Endothelial cell of umbilical vein (primary cell): Measurements from ENCODE around the gene ZPBP2. TPM values are rescaled to one million over a fixed set of nuclear protein-coding genes. Genes with fewer than 3 reads are reported as not detected.

Source experiments
- BruUV-seq: library from RNA; stranded (reverse); fragments of 400-500 nt; replicated peaks from 2 replicates; lab custom pipeline; 2021; lab: Mats Ljungman, UMichigan
- CTCF ChIA-PET: fragments of 300-600, 350-600 bp; sonication (Branson Sonifier 250); formaldehyde crosslinking; loops from one replicate; lab custom pipeline; 2021; ENCODE audit warnings: antibody characterized with exemption, inconsistent platforms; lab: Charles Lee
- POLR2A ChIA-PET: fragments of 300-600, 350-600 bp; sonication (Branson Sonifier 250); formaldehyde crosslinking; loops from one replicate; lab custom pipeline; 2021; ENCODE audit warnings: antibody characterized with exemption, inconsistent platforms; lab: Charles Lee
- DNase-seq: peaks from one replicate; pipeline ENCODE4 v3.0.0-alpha.2; 2011; ENCODE audit warnings: low read depth, low spot score
- FAIRE-seq: peaks from 2 replicates; lab custom pipeline; 2011; peaks lifted over from hg19 to GRCh38; lab: Jason Lieb, UNC
- H2AFZ ChIP-seq: 2 replicates; pipeline ENCODE4 v1.6.0; 2012; ENCODE audit warnings: low read depth, low read length, control low read depth, inconsistent platforms
- H3K27ac ChIP-seq: 2 replicates; pipeline ENCODE4 v1.5.1; 2011; ENCODE audit warnings: low read depth, mild to moderate bottlenecking, control low read depth, low read length, moderate library complexity; ENCODE audit not compliant: insufficient read depth
- H3K27me3 ChIP-seq, 2 experiments: 2 replicates each; pipeline versions ENCODE4 v1.6.0 to v1.6.1; 2011; ENCODE audit warnings: low read length in 2 of 2, mixed read lengths in 1 of 2; ENCODE audit not compliant: control insufficient read depth in 2 of 2, insufficient read depth in 2 of 2
- H3K36me3 ChIP-seq, 2 experiments: 2 replicates in 1 of 2; 3 replicates in 1 of 2; pipeline ENCODE4 v1.5.1; 2011; ENCODE audit warnings: low read length in 2 of 2, mild to moderate bottlenecking in 1 of 2, moderate library complexity in 1 of 2; ENCODE audit not compliant: control insufficient read depth in 2 of 2, insufficient read depth in 2 of 2; ENCODE audit errors: extremely low read depth in 1 of 2
- H3K4me1 ChIP-seq: 3 replicates; pipeline ENCODE4 v1.5.1; 2011; ENCODE audit warnings: mild to moderate bottlenecking, low read length; ENCODE audit not compliant: control insufficient read depth, insufficient read depth; ENCODE audit errors: extremely low read depth
- H3K4me2 ChIP-seq: 2 replicates; pipeline ENCODE4 v1.6.1; 2011; ENCODE audit warnings: low read length, control low read depth, mixed read lengths; ENCODE audit not compliant: insufficient read depth
- H3K4me3 ChIP-seq, 3 experiments: fragments of 200-600 bp in 1 of 3; sonication (generic), shearing (Covaris generic) in 1 of 3; replicated peaks in 1 of 3; 2 replicates each; pipeline ENCODE4 v1.5.1; 2011 to 2016; ENCODE audit warnings: control low read depth in 3 of 3, low read length in 3 of 3, mild to moderate bottlenecking in 2 of 3, inconsistent platforms in 1 of 3, low read depth in 1 of 3, moderate library complexity in 1 of 3; ENCODE audit not compliant: insufficient read depth in 1 of 3
- H3K79me2 ChIP-seq: 2 replicates; pipeline ENCODE4 v1.6.0; 2012; ENCODE audit warnings: low read length, inconsistent platforms; ENCODE audit not compliant: control insufficient read depth, insufficient read depth
- H3K9ac ChIP-seq: replicated peaks from 2 replicates; pipeline ENCODE3; 2011; ENCODE audit warnings: low read length, control low read depth; ENCODE audit not compliant: insufficient read depth; ENCODE audit errors: extremely low read depth
- H3K9me1 ChIP-seq: replicated peaks from 3 replicates; pipeline ENCODE4 v1.6.0; 2011; ENCODE audit warnings: mild to moderate bottlenecking, low read length; ENCODE audit not compliant: control insufficient read depth, insufficient read depth; ENCODE audit errors: extremely low read depth
- H3K9me3 ChIP-seq: replicated peaks from 2 replicates; pipeline ENCODE4 v1.5.1; 2012; ENCODE audit warnings: low read length, inconsistent platforms; ENCODE audit not compliant: control insufficient read depth, insufficient read depth
- H4K20me1 ChIP-seq: replicated peaks from 2 replicates; pipeline ENCODE3; 2011; ENCODE audit warnings: mild to moderate bottlenecking, low read length; ENCODE audit not compliant: control insufficient read depth, insufficient read depth; ENCODE audit errors: extremely low read depth
- CTCF ChIP-seq, 2 donors: IDR thresholded peaks; 1 replicate in 1 of 2; 2 replicates in 1 of 2; pipeline ENCODE4 v1.5.1; 2011; ENCODE audit warnings: low read length in 2 of 2, mild to moderate bottlenecking in 2 of 2, moderate library complexity in 2 of 2, control low read depth in 1 of 2, inconsistent platforms in 1 of 2, low read depth in 1 of 2; ENCODE audit not compliant: insufficient read depth in 1 of 2; ENCODE audit errors: extremely low read depth in 1 of 2
- EZH2 ChIP-seq: IDR thresholded peaks from 2 replicates; pipeline ENCODE4 v1.6.1; 2012; ENCODE audit warnings: borderline replicate concordance, low read depth, mild to moderate bottlenecking, moderate library complexity, low read length, inconsistent platforms; ENCODE audit not compliant: severe bottlenecking
- FOS ChIP-seq: IDR thresholded peaks from 2 replicates; pipeline ENCODE4 v1.6.1; 2011; ENCODE audit warnings: mild to moderate bottlenecking, low read length, moderate library complexity, borderline replicate concordance; ENCODE audit not compliant: insufficient read depth
- GATA2 ChIP-seq: IDR thresholded peaks from 2 replicates; pipeline ENCODE4 v1.7.0; 2011; ENCODE audit warnings: low read depth, mild to moderate bottlenecking, moderate library complexity, mixed read lengths, low read length; ENCODE audit not compliant: insufficient read length, insufficient read depth
- JUN ChIP-seq: IDR thresholded peaks from 2 replicates; pipeline ENCODE4 v1.6.1; 2011; ENCODE audit warnings: borderline replicate concordance, low read depth; ENCODE audit not compliant: insufficient read length, insufficient read depth
- MYC ChIP-seq: IDR thresholded peaks from one replicate; pipeline ENCODE4 v1.6.1; 2011; ENCODE audit warnings: mild to moderate bottlenecking, low read depth, low read length
- POLR2A ChIP-seq: IDR thresholded peaks from 2 replicates; pipeline ENCODE4 v1.6.1; 2012; ENCODE audit warnings: low read depth, mild to moderate bottlenecking, control low read depth, low read length
- POLR2AphosphoS5 ChIP-seq: IDR thresholded peaks from 2 replicates; pipeline ENCODE4 v1.6.1; 2012; ENCODE audit warnings: low read depth, mild to moderate bottlenecking, control low read depth, low read length, moderate library complexity; ENCODE audit not compliant: insufficient read depth
- dilution Hi-C: fragments of 300-500 bp; cut with MboI; formaldehyde crosslinking; loops from one replicate; pipeline ENCODE4 v1.15.0; 2019; ENCODE audit warnings: low sequenced_read_pairs; ENCODE audit not compliant: extremely low pct_ligation_motif_present
- intact Hi-C: fragments of 100-400 bp; cut with micrococcal nuclease; formaldehyde crosslinking; loops from one replicate; pipeline ENCODE4 v1.10.0; 2022
- polyA plus RNA-seq, 4 experiments: library from polyadenylated mRNA; depleted of rRNA in 3 of 4; stranded (reverse) in 3 of 4; unstranded in 1 of 4; fragments of >200 nt; gene quantifications; 2 replicates each; pipeline versions ENCODE4 v1.2.1 to v1.2.3, GENCODE V29; 2011 to 2012; ENCODE audit warnings: missing spikeins in 1 of 4
- total RNA-seq: library from RNA; stranded (reverse); gene quantifications from 2 replicates; pipeline ENCODE4 v1.2.3, GENCODE V29; 2021
- TF ChIP-seq, protein P1 (sequence below): IDR thresholded peaks from 2 replicates; pipeline ENCODE4 v1.6.1; 2011; ENCODE audit not compliant: insufficient read depth, insufficient read length

The ZPBP2 gene
- total and polyA plus RNA-seq, 2 donors (not counting 3 experiments of a cell fraction or from before 2014, with no cell fraction given): not detected

DNA sequence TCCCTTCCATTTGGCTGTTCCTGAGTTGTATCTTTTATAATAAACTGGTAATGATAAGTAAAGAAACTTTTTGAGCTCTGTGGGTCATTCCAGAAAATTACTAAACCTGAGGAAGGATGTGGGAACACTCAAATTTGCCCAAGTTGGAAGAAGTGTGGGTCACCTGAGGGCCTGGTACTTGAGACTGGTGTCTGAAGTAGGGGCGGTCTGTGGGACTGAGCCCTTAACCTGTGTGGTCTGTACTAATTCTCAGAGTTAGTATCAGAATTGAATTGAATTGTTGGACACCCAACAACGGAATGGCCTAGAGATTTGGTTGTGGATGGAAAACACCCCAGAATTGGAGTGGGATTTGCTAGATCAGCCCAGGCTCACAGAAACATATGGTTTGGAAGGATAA lies 47.0 kb upstream of the ZPBP2 start:
- BruUV-seq: no TSS peak
- H3K4me3 ChIP-seq: no peak overlapping the region
- no peak for DNase-seq
- no peak overlapping the region for H3K4me2 ChIP-seq
- H3K79me2 ChIP-seq: no peaks in the 10 kb centered on the region
- dilution Hi-C loops (no loop called here), intact Hi-C loops (loop anchor here (5.0 kb wide), 1 partner anchor 344 kb away; no protein-coding TSS in a partner anchor)
- H3K9me1 ChIP-seq: no peaks in the 10 kb centered on the region
- H3K27me3 ChIP-seq: peaks cover 2 to 8% of the 10 kb centered on the region in 2 experiments
- H3K27ac ChIP-seq: no peak overlapping the region
- POLR2A ChIA-PET: no interaction called here
- peaks cover 2% of the 10 kb centered on the region for H3K9me3 ChIP-seq
- no peak for FAIRE-seq
- TF ChIP-seq, protein P1, sequence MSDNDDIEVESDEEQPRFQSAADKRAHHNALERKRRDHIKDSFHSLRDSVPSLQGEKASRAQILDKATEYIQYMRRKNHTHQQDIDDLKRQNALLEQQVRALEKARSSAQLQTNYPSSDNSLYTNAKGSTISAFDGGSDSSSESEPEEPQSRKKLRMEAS: no peak
- no peak for TF ChIP-seq GATA2
- no peak for TF ChIP-seq POLR2AphosphoS5
- TF ChIP-seq CTCF (IDR thresholded peaks at IDR 0.05; ENCODE audit: extremely low read depth in 1 of 2, insufficient read depth in 1 of 2, low read depth in 1 of 2, low read length in 2 of 2): no peak
- no peak for TF ChIP-seq EZH2
- TF ChIP-seq JUN: no peak
- TF ChIP-seq MYC: no peak
- TF ChIP-seq FOS: no peak
- no peak for TF ChIP-seq POLR2A
- H2AFZ ChIP-seq: no peak overlapping the region
- H4K20me1 ChIP-seq: no peaks in the 10 kb centered on the region
- no peaks in the 10 kb centered on the region for H3K36me3 ChIP-seq
- H3K9ac ChIP-seq: no peak overlapping the region
- CTCF ChIA-PET: interaction anchor here (1.0 to 1.6 kb wide), 2 partner anchors 8 to 52 kb away, joined by 3 read pairs; no protein-coding TSS in a partner anchor
- H3K4me1 ChIP-seq: no peaks in the 10 kb centered on the region
